GM10248 (cell line): ENCODE measurements around the gene MTF2.
"Not testable (repeated sequence)": the region's sequence is repeated elsewhere in the genome, so short reads cannot be mapped to it uniquely, and the experiment has no call there.

ENCODE experiments used
- CTCF ChIA-PET: fragments of 300-600 bp; sonication (Branson Sonifier 250); formaldehyde crosslinking; extraction: SDS; loops from one replicate; lab custom pipeline; 2021; ENCODE audit warnings: antibody characterized with exemption; lab: Yijun Ruan, JAX
- POLR2A ChIA-PET: fragments of 350-650 bp; sonication (Branson Sonifier 250); formaldehyde crosslinking; extraction: SDS; loops from one replicate; lab custom pipeline; 2020; ENCODE audit warnings: antibody characterized with exemption; lab: Yijun Ruan, JAX
- DNase-seq: peaks from one replicate; pipeline ENCODE4 v3.0.0; 2012; ENCODE audit errors: extremely low spot score
- CTCF ChIP-seq: IDR thresholded peaks from 2 replicates; pipeline ENCODE4 v1.5.1; 2012; ENCODE audit warnings: mild to moderate bottlenecking, low read depth; ENCODE audit errors: extremely low read depth, missing control alignments, control extremely low read depth

MTF2 gene

DNA sequence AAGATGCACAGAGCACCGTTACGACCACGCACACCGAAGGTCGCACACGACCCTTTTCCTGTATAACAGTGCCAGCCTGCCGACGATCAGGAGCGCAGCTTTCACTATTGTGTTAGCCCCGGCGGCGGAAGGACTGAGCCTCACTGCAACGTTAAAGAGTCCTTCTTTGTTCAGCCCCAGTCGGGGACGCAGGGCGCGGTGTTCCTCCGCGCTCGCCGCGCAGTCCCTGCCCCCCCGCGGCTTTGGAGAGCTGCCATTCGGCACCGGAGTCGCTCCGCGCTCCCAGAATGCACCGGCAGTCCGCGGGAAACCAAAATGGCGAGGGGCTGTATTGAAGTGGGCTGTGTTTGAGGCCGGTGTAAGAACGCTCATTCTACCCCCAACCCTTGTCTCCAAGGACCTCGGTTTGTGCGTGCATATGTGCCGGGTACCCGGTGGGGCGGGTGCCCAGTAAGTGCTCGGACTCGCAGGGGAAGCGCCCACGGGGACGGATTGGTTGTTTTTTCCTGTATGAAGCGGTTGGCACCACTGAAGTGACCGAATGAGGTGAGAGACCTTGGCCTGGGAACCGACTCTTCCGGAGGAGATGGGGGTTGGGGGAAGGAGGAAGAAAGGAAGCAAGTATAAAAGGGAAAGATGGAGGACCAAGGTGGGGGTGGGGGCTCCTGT lies at the start of gene MTF2:
Gene MTF2, plus strand, starts transcription at position 298 of the 669 bp plus-strand sequence. Its CDS starts 244 bp downstream, at position 542.
- ChIA-PET POLR2A (interaction anchor here (0.7 to 1.0 kb wide), 2 partner anchors 16 to 32 kb away, joined by 3 read pairs; no protein-coding TSS in a partner anchor), CTCF (interaction anchor here (0.7 to 4.2 kb wide), 18 partner anchors 8 to 550 kb away, joined by 3 to 33 read pairs (median 4); no protein-coding TSS in a partner anchor)
- DNase-seq: peak; percentile 91
- no peak for TF ChIP-seq CTCF

DNA sequence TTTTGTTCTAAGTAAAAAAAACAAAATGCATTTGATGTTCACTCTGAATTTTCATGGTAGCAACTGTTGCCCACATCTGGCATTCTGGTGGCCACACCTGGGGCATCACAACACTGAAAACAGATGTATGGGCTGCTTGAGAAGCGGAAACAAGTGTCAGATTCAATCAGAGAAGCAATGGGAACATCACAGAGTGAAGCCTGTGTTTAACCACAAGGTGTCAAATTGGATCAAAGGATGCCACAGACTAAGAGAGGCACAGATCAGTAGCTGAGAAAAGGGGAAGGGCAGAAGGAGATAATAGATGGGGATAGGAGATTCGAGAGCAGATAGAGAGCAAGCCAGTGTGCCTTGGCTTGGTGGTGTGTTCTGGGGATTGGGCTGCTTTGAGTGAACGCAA lies 49.8 kb upstream of the MTF2 start:
- POLR2A ChIA-PET: no interaction called here
- TF ChIP-seq CTCF: no peak
- CTCF ChIA-PET: interaction anchor here (1.2 to 3.7 kb wide), 3 partner anchors 10 to 35 kb away, joined by 4 to 12 read pairs (median 5); no protein-coding TSS in a partner anchor
- DNase-seq: no peak

GRCh38 chr1:93030191-93030590 lies 48.9 kb upstream of the MTF2 start:
- ChIA-PET CTCF (interaction anchor here (1.2 to 3.7 kb wide), 4 partner anchors 9 to 36 kb away, joined by 3 to 12 read pairs (median 4); no protein-coding TSS in a partner anchor), POLR2A (interaction anchor here (0.6 kb wide), 1 partner anchor 842 kb away, joined by 4 read pairs; no protein-coding TSS in a partner anchor)
- DNase-seq: not testable (repeated sequence)

DNA sequence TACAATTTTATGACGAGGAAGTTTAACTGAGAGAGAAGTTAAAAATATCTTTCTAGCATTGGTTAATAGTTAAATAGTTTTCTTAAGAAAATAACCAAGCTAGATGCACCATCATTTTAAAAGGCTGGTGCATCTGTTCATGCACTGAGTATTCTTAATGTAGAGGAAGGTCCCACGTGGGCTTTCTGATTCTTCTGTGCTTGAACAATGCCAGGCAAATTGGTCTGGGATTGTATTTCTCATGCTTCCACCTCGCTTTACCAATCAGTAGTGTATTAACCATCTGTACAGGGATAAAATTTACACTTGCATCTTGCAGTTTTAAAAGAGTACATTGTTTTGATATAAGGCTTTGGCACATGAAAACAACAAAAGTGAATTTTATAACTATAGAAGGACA lies 47.4 kb upstream of the MTF2 start:
- CTCF ChIA-PET: interaction anchor here (1.3 to 3.7 kb wide), 2 partner anchors 11 to 38 kb away, joined by 4 to 12 read pairs; no protein-coding TSS in a partner anchor

DNA sequence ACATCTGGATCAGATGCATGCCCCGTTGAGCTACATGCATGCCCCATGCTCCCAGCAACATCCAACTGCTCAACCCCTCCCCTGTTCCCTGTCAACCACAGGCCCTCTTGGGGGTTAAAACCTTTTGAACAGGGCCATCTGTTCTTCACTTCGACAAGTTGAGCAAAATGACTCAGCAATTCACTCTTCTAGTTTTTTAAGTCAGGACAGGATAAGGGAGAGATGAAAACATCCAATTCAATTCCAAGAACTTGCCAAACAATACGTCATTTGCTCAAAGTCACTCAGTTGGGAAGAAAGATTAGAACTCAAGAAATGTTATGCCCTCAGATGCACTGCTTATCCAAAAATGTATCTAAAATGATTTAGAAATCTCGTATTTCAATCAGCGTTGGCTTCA lies 46.1 kb upstream of the MTF2 start:
- no peak for TF ChIP-seq CTCF
- POLR2A ChIA-PET: no interaction called here
- CTCF ChIA-PET: interaction anchor here (1.6 to 6.1 kb wide), 5 partner anchors 9 to 39 kb away, joined by 5 to 27 read pairs (median 13); no protein-coding TSS in a partner anchor
- peak; percentile 25 for DNase-seq

More for the DNA sequence above, 47.4 kb upstream of the MTF2 start:
- DNase-seq: no peak
- POLR2A ChIA-PET: no interaction called here
- no peak for TF ChIP-seq CTCF

GRCh38 chr1:93033785-93034184 lies 45.3 kb upstream of the MTF2 start:
- ChIA-PET POLR2A (no interaction called here), CTCF (interaction anchor here (1.0 to 6.1 kb wide), 9 partner anchors 8 to 202 kb away, joined by 3 to 27 read pairs (median 5); partner anchors contain the start of gene RPL5)
- TF ChIP-seq CTCF: no peak
- peak; percentile 70 for DNase-seq

- TF ChIP-seq CTCF: no peak
- ChIA-PET POLR2A (no interaction called here), CTCF (interaction anchor here (1.0 to 6.1 kb wide), 9 partner anchors 8 to 202 kb away, joined by 3 to 27 read pairs (median 5); partner anchors contain the start of gene RPL5)
- no peak for DNase-seq
Observed at GRCh38 chr1:93034397-93034796, 44.7 kb upstream of the MTF2 start.
